GM18858 (cell line): ENCODE results near the gene MYOD1.

ENCODE experiments used
- ATAC-seq: cut with Tn5 transposase; IDR thresholded peaks from one replicate; pipeline ENCODE4 v1.9.1; 2021; ENCODE audit not compliant: unreplicated experiment

MYOD1 gene

DNA sequence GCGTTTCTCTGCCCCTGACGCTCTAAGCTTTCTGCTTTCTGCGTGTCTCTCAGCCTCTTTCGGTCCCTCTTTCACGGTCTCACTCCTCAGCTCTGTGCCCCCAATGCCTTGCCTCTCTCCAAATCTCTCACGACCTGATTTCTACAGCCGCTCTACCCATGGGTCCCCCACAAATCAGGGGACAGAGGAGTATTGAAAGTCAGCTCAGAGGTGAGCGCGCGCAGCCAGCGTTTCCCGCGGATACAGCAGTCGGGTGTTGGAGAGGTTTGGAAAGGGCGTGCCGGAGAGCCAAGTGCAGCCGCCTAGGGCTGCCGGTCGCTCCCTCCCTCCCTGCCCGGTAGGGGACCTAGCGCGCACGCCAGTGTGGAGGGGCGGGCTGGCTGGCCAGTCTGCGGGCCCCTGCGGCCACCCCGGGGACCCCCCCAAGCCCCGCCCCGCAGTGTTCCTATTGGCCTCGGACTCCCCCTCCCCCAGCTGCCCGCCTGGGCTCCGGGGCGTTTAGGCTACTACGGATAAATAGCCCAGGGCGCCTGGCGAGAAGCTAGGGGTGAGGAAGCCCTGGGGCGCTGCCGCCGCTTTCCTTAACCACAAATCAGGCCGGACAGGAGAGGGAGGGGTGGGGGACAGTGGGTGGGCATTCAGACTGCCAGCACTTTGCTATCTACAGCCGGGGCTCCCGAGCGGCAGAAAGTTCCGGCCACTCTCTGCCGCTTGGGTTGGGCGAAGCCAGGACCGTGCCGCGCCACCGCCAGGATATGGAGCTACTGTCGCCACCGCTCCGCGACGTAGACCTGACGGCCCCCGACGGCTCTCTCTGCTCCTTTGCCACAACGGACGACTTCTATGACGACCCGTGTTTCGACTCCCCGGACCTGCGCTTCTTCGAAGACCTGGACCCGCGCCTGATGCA, at the start of gene MYOD1:
Gene MYOD1 (plus strand): TSS at position 544 of the 910 bp plus-strand sequence. CDS start 212 bp downstream, at position 756.
- ATAC-seq = no peak

GRCh38 chr11:17672469-17672868, 46.9 kb upstream of the MYOD1 start:
- ATAC-seq = no peak

- no peak for ATAC-seq
These were observed 45.4 kb upstream of the MYOD1 start for GRCh38 chr11:17673951-17674350.

DNA sequence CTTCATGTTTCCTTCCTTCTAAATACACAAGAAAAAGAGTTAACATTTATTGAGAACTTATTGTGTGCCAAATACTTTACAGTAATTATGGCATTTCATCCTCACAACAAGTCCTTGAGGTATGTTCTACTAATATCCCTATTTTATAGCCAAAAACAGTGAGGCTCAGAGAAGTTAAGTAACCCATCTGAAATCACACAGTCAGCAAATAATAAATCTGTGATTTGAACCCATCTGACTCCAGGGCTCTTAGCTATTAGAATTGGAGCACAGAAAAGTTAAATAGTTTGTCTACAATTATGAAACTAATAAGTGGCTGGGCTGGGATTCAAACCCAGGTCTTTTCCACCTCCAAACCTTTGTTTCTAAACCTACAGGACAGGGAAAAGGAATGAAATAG, 36.5 kb upstream of the MYOD1 start:
- no peak for ATAC-seq

GRCh38 chr11:17683377-17684161, 35.8 kb upstream of the MYOD1 start:
- no peak for ATAC-seq

- no peak for ATAC-seq
These were observed 34.8 kb upstream of the MYOD1 start for GRCh38 chr11:17684550-17684949.

- no peak for ATAC-seq
These were observed 33.0 kb upstream of the MYOD1 start for GRCh38 chr11:17686231-17686980.

- ATAC-seq = no peak
These were observed 31.3 kb upstream of the MYOD1 start for GRCh38 chr11:17687946-17688670.

GRCh38 chr11:17691550-17691949, 27.8 kb upstream of the MYOD1 start:
- no peak for ATAC-seq

DNA sequence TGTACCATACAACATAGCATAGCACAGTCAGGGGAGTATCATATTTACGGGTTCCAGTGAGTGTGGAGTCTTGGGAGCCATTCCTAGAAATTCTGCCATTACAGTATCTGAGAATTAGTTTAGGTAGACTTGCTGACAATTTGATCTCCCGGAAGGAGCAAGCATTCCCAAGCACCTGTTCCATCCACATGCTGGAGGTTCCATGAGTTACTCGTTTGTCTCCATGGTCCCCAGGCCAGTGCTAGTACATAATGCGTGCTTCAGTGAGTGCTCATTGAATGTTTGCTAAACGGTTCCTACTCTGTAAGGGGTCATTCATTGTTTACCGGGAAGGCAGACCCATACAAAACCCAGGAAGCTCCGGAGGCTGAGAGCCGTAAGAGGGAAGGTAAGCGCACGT, 27.4 kb upstream of the MYOD1 start:
- no peak for ATAC-seq

GRCh38 chr11:17692931-17693330, 26.4 kb upstream of the MYOD1 start:
- no peak for ATAC-seq

DNA sequence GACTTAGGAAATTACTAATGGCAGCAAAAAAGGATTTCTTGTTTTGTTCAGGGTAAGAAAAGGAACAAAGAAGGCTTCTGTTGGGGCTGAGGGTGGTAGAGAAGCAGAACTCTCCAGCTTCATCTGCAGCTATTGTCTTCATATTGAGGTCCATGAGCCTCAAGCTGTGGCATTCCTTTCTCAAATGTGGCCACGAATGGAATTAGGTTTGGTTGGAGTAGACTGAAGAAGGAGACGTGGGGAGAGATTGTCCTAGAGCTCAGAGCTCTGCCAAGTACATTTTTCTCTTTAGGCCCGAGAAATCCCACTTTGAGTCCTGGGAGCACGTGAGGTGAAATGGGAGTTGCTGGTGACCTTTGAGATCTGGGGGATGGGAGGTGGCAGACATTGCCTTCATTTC, 25.8 kb upstream of the MYOD1 start:
- ATAC-seq = no peak

DNA sequence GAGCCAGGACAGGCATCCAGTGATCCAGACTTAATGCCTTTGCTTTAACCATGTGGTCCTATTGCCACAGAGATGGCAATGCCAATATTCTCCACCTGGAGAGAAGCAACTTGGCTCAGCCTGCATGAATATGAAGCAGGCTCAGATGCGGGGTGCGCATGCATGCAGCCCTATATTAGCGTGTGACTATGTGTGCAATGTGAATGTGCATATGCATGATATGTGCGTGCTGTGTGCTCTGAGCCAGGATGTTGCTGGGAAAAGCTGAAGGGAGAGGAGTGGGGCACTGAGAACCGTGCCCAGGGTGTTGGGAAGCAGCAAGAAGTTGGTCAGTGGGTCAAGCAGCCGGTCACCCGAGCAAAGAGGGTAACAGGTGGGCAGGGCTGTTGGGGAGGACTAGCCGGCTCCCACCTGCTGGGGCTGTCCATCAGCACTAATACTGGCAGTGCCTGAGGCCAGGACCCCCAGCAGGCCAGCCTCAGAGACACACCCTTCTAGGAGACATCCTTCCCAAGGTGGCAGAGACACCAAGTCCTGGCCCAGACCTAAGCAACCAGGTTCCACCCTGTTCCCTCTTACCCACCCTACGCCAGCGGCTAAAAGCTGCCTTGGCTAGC, 24.8 kb upstream of the MYOD1 start:
- ATAC-seq = no peak

GRCh38 chr11:17695454-17696441, 23.6 kb upstream of the MYOD1 start:
- ATAC-seq = no peak

- ATAC-seq = no peak
These were observed 22.6 kb upstream of the MYOD1 start for GRCh38 chr11:17696741-17697140.

DNA sequence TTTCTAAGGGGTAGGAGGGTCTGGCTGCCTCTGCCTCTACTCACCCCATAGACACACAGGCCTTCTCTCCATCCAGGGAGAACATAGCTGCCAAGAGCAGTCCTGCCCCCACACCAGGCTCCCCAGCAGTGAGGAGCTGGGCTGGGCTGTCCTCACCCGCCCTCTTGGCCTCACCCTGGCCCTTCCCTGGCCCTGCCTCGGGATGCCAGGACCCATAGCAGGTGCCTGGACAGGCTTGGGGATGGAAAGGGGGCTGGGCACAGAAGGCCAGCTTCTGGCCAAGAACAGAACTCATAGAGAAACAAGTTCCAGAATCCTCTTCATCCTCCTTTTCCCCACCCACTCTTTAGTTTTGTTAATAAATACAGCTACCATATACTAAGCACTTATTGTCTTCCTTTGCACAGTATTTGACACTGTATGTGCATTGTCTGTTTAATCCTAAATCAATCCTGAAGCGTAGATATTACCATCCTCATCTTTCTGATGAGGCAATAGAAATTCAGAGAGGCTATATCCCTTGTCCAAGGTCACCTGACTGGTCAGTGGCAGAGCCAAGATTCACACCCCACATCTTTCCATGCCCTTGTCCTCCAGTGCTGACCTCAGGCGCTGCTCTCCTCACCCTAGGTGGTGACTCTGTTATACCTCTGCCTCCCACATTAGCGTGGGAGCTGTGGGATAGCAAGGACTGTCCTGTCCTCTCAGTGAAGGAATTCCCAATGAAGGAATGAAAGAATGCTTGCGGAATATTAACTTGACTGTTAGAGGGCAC, 22.0 kb upstream of the MYOD1 start:
- no peak for ATAC-seq

GRCh38 chr11:17699147-17700114, 19.9 kb upstream of the MYOD1 start:
- no peak for ATAC-seq
